Activated CD4-positive, alpha-beta T cell treated with anti-CD3 and anti-CD28 coated beads, Interleukin-2, amount 10 ng/mL, durations not matched to agents 24 days and 14 days (primary cell): Measurements from ENCODE around the gene CLASRP. TPM values are rescaled to one million over a fixed set of nuclear protein-coding genes. Genes with fewer than 3 reads are reported as not detected.

ENCODE experiments used
- DNase-seq: peaks from one replicate; pipeline ENCODE4 v3.0.0; 2022
- H3K27ac Mint-ChIP-seq: one replicate; pipeline ENCODE4 v1.8.0; 2022; ENCODE audit warnings: mild to moderate bottlenecking, mixed read lengths
- H3K27me3 Mint-ChIP-seq: one replicate; pipeline ENCODE4 v1.8.0; 2022; ENCODE audit warnings: mixed read lengths
- H3K36me3 Mint-ChIP-seq: one replicate; pipeline ENCODE4 v1.8.0; 2022; ENCODE audit warnings: low read depth, mild to moderate bottlenecking, mixed read lengths
- H3K4me1 Mint-ChIP-seq: one replicate; pipeline ENCODE4 v1.8.0; 2021; ENCODE audit warnings: mixed read lengths
- H3K4me3 Mint-ChIP-seq: one replicate; pipeline ENCODE4 v1.8.0; 2022; ENCODE audit warnings: mild to moderate bottlenecking, moderate library complexity, mixed read lengths
- H3K9me3 Mint-ChIP-seq: one replicate; pipeline ENCODE4 v1.8.0; 2021; ENCODE audit warnings: mixed read lengths
- intact Hi-C: fragments of 100-400 bp; cut with micrococcal nuclease; formaldehyde crosslinking; loops from one replicate; pipeline ENCODE4 v1.15.1; 2023
- total RNA-seq: library from RNA; stranded (reverse); gene quantifications from 2 replicates; pipeline ENCODE4 v1.2.3, GENCODE V29; 2022

The CLASRP gene
- total RNA-seq, 1 donor from 2014 or later = 111 TPM

DNA sequence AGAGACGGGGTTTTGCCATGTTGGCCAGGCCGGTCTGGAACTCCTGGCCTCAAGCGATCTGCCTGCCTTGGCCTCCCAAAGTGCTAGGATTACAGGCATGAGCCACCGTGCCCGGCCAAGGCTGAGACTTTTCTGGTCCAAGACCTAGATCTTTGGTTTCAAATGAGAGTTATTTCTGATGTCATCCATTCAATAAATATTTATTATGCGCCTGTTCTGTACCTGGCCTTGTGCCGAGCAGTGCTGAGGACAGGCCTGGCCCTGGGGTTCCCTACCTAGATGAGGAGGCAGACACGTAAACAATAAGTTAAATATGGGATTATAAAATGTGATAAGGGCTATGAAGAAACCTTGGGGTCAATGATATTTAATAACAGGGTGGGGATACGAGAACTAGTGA, 33.1 kb upstream of the CLASRP start:
- Mint-ChIP-seq H3K27ac (no peak overlapping the region), H3K4me1 (peaks cover 14% of the 10 kb centered on the region), H3K4me3 (no peak overlapping the region), H3K36me3 (peaks cover 53% of the 10 kb centered on the region), H3K9me3 (no peaks in the 10 kb centered on the region), H3K27me3 (no peaks in the 10 kb centered on the region)
- DNase-seq = no peak
- intact Hi-C loops = no loop called here

DNA sequence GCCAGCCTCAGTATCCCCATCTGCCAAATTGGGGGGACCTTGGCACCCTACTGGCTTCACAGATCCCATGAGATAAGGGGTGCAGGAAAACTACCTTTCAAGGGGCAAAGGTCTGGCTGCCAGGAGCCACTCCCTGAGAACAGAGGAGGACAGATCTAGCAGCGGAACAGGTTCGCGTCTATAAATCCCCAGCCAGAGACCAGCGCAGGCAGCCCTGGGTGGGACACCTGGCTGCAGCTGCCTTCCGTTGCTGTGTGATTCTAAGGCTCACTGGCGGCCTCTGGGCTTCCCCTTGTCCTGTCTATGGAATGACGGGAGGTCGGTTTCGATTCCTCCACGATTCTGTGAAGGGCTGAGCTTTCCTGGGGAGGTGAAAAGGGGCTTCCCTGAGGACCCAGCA, 30.3 kb upstream of the CLASRP start:
- Mint-ChIP-seq H3K4me3 (no peak overlapping the region), H3K4me1 (peaks cover 6% of the 10 kb centered on the region), H3K36me3 (peaks cover 50% of the 10 kb centered on the region), H3K27ac (no peak overlapping the region), H3K27me3 (no peaks in the 10 kb centered on the region), H3K9me3 (no peaks in the 10 kb centered on the region)
- no peak for DNase-seq
- intact Hi-C loops = no loop called here

DNA sequence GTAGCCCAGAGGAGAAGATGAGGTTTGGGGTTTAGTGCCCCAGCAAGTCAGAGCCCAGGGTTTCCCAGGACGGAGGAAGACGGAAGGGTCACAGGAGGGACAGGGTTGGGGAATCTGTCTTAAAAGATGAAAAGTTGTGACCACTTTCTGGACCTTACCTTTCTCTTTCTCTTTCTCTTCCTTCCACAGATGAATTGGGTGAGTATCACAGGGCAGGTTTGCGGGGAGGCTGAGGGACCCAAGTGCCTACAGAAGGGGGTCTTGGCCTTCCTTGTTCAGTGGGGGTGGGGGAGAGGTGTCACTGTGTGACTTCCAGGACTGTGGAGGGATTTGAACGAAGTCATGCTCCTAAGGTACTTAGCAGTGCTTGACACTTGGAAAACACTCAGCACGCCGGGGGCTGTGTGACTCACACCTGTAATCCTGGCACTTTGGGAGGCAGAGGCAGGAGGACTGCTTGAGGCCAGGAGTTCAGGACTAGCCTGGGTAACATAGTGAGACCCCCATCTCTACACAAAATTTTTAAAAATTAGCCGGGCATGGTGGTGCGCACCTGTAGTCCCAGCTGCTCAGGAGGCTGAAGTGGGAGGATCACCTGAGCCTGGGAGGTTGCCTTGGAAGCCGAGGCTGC, 29.1 kb upstream of the CLASRP start:
- peak overlapping the region; percentile 20 for H3K27ac Mint-ChIP-seq
- H3K36me3 Mint-ChIP-seq = peaks cover 56% of the 10 kb centered on the region
- no peak for DNase-seq
- intact Hi-C loops = no loop called here
- no peaks in the 10 kb centered on the region for H3K27me3 Mint-ChIP-seq
- H3K4me1 Mint-ChIP-seq = peaks cover 6% of the 10 kb centered on the region
- no peak overlapping the region for H3K4me3 Mint-ChIP-seq
- H3K9me3 Mint-ChIP-seq = no peaks in the 10 kb centered on the region

DNA sequence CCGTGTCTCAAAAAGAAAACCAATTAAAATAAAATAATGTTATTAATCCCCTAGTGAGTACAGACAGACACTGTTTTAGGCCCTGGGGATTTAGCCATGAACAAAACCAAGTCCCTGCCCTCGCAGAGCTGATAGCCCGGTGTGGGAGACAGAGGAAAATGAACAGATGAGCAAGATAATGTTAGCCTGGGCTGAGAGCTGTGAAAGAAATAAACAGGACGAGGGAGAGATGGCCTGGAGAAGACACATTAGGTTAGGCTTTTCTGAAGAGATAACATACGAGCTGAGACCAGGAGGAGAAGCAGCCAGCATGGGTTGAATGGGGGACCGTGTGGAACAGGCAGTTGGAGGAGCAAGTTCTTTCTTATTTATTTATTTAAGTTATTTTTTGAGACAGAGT, 28.5 kb upstream of the CLASRP start:
- H3K36me3 Mint-ChIP-seq = peaks cover 56% of the 10 kb centered on the region
- no peak overlapping the region for H3K27ac Mint-ChIP-seq
- H3K4me3 Mint-ChIP-seq = no peak overlapping the region
- no peaks in the 10 kb centered on the region for H3K9me3 Mint-ChIP-seq
- H3K27me3 Mint-ChIP-seq = no peaks in the 10 kb centered on the region
- H3K4me1 Mint-ChIP-seq = peaks cover 6% of the 10 kb centered on the region
- DNase-seq = no peak
- intact Hi-C loops = no loop called here

DNA sequence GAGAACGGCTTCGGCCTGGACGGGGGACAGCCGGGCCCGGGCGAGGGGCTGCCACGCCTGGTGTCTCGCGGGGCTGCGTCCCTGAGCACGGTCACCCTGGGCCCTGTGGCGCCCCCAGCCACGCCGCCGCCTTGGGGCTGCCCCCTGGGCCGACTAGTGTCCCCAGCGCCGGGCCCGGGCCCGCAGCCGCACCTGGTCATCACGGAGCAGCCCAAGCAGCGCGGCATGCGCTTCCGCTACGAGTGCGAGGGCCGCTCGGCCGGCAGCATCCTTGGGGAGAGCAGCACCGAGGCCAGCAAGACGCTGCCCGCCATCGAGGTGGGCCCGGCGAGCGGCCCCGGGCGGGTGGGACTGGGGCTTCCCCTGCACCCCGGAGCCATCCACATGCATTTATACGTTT, 26.9 kb upstream of the CLASRP start:
- peaks cover 51% of the 10 kb centered on the region for H3K36me3 Mint-ChIP-seq
- intact Hi-C loops = no loop called here

DNA sequence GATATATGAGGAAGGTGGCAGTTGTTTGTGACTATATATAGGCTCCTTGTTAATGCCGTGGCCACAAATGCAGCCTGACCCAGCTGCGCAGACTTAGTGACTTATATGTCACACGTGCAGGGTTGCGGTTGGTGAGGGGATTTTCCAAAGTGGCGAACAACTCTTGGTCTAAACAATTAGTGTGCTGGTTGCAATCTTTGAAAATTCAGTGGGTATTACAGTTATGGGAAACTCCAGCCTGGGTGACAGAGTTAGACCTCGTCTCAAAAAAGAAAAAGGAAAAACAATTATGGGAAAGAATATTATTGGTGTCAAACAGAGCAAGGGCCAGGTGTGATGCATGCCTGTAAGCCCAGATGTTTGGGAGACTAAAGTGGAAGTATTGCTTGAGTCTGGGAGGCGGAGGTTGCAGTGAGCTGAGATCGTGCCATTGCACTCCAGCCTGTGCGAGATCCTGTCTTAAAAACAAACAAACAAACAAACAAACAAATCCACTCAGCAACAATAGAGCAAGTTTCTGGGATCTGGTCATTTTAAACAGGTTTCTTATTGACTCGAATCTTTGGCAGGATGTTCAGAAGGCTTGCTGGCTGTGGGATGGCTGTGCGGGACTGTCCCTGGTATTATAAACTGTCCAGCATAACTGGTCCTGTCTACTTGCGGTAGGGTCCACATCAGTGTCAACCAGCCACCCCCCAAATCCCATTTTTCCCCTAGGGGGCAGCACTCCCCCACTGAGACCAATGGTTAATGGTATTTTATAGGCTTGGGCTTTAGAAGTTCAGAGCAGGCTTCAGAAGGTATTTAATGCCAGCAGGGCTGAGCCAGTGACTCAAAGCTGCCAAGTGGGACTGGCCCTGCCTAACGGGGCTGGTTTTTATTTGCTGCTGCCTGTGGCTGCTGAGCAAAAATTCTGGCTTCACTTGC, 22.2 kb upstream of the CLASRP start:
- Mint-ChIP-seq H3K4me3 (peak overlapping the region; percentile 35), H3K36me3 (peaks cover 49% of the 10 kb centered on the region), H3K27me3 (no peaks in the 10 kb centered on the region), H3K27ac (peak overlapping the region; percentile 83), H3K9me3 (no peaks in the 10 kb centered on the region), H3K4me1 (peaks cover 9% of the 10 kb centered on the region)
- intact Hi-C loops = no loop called here
- peak; percentile 89 for DNase-seq

More for the DNA sequence above, 26.9 kb upstream of the CLASRP start:
- Mint-ChIP-seq H3K27ac (no peak overlapping the region), H3K4me3 (no peak overlapping the region), H3K4me1 (peaks cover 12% of the 10 kb centered on the region), H3K9me3 (no peaks in the 10 kb centered on the region), H3K27me3 (no peaks in the 10 kb centered on the region)
- DNase-seq = no peak

DNA sequence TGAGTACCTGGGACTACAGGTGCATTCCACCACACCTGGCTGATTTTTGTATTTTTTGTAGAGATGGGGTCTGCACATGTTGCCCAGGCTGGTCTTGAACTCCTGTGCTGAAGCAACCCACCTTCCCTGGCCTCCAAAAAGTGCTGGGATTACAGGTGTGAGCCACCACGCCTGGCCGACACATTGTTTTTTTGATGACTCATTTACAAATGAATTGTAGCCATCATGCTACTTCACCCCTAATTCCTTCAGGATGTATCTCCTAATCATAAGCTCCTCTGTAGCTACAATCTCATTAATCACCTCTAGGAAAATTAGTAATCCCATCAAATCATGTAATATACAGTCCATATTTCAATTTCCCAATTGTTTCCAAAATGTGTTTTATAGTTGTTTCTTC, 19.7 kb upstream of the CLASRP start:
- H3K27me3 Mint-ChIP-seq = no peaks in the 10 kb centered on the region
- H3K27ac Mint-ChIP-seq = no peak overlapping the region
- no peaks in the 10 kb centered on the region for H3K9me3 Mint-ChIP-seq
- no peak overlapping the region for H3K4me3 Mint-ChIP-seq
- peaks cover 9% of the 10 kb centered on the region for H3K4me1 Mint-ChIP-seq
- no peak for DNase-seq
- intact Hi-C loops = no loop called here
- H3K36me3 Mint-ChIP-seq = peaks cover 39% of the 10 kb centered on the region

DNA sequence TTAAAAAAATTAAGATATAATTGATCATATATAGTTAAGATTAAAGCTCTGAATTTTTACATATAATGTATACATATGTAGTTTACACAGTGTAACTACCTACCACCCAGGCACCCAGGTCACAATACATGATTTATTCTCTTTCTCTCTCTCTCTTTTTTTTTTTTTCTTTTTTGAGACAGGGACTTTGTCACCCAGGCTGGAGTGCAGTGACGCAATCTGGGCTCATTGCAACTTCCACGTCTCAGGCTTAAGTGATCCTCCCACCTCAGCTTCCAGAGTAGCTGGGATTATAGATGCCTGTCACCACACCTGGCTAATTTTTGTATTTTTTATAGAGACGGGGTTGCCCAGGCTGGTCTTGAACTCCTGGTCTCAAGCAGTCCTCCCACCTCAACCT, 18.8 kb upstream of the CLASRP start:
- intact Hi-C loops = no loop called here
- Mint-ChIP-seq H3K36me3 (peaks cover 34% of the 10 kb centered on the region), H3K9me3 (no peaks in the 10 kb centered on the region), H3K27ac (no peak overlapping the region), H3K4me1 (peaks cover 9% of the 10 kb centered on the region), H3K27me3 (no peaks in the 10 kb centered on the region), H3K4me3 (no peak overlapping the region)
- no peak for DNase-seq

DNA sequence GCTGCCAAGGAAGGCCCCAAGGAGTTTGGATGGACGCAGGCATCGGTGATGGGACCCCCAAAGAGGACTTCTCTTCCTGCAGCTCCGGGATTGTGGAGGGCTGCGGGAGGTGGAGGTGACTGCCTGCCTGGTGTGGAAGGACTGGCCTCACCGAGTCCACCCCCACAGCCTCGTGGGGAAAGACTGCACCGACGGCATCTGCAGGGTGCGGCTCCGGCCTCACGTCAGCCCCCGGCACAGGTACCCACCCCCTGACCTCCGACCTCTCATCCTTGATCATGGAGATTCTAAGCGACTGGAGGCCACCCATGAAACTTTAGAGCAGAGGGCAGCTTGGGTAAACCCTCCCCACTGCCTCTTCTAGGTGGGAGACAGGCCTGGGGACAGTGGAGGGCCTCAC, 16.9 kb upstream of the CLASRP start:
- DNase-seq = no peak
- no peaks in the 10 kb centered on the region for H3K27me3 Mint-ChIP-seq
- H3K4me1 Mint-ChIP-seq = peaks cover 1% of the 10 kb centered on the region
- no peaks in the 10 kb centered on the region for H3K9me3 Mint-ChIP-seq
- H3K36me3 Mint-ChIP-seq = peaks cover 40% of the 10 kb centered on the region
- H3K4me3 Mint-ChIP-seq = no peak overlapping the region
- intact Hi-C loops = no loop called here
- H3K27ac Mint-ChIP-seq = no peak overlapping the region

DNA sequence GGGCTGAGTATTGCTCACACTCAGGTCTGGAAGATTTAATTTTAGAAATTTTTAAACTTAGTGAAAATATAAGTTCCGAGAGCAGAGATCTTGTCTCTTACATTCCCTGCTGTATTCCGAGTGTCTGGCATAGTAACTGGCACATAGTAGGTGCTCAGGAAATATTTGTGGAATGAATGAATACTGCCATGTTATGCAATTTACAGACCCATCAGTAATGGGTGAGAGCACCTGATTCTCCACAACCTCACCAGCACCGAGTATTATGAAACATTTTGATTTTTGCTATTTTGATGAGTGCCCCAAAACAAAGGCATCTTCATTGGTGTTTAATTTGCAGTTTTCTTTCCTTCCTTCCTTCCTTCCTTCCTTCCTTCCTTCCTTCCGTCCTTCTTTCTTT, 15.8 kb upstream of the CLASRP start:
- H3K4me3 Mint-ChIP-seq = no peak overlapping the region

DNA sequence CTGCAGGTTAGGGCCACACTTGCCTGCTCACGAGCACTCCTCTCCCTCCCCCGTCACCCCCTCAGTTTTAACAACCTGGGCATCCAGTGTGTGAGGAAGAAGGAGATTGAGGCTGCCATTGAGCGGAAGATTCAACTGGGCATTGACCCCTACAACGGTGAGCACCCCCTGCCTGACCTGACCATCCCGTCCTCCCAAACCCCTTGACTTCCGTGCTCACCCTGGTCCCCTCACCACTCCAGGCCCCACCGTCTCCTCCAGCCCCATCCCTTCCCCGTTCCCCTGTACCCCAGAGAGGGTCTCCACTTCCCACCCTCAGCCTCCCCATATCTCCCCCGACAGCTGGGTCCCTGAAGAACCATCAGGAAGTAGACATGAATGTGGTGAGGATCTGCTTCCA, 13.6 kb upstream of the CLASRP start:
- peaks cover 1% of the 10 kb centered on the region for H3K4me1 Mint-ChIP-seq
- H3K36me3 Mint-ChIP-seq = peaks cover 52% of the 10 kb centered on the region
- intact Hi-C loops = no loop called here
- no peak overlapping the region for H3K4me3 Mint-ChIP-seq
- no peak for DNase-seq
- no peaks in the 10 kb centered on the region for H3K9me3 Mint-ChIP-seq
- no peaks in the 10 kb centered on the region for H3K27me3 Mint-ChIP-seq
- H3K27ac Mint-ChIP-seq = no peak overlapping the region

More for the DNA sequence above, 15.8 kb upstream of the CLASRP start:
- Mint-ChIP-seq H3K4me1 (peaks cover 1% of the 10 kb centered on the region), H3K27ac (no peak overlapping the region), H3K27me3 (no peaks in the 10 kb centered on the region), H3K36me3 (peaks cover 47% of the 10 kb centered on the region), H3K9me3 (no peaks in the 10 kb centered on the region)
- intact Hi-C loops = no loop called here
- DNase-seq = no peak

DNA sequence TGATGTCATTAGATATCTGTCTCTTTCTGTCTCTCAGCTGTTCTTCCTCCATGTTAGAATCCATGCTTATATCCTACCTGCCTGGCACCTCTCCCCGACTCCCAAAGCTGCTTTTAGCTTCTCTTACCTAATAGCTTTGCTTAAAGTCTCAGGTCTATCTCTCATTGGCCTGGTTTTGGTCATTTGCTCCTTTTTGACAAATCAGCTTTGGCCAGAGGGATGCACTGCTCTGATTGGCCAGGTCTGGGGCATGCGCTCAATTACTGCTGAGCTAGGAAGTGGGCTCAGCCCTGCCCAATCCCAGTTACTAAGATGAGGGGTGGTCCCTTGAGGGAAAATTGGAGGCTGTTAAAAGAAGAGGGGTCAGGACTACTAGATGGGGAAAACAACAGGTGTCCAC, 11.5 kb upstream of the CLASRP start:
- H3K4me1 Mint-ChIP-seq = peaks cover 1% of the 10 kb centered on the region

DNA sequence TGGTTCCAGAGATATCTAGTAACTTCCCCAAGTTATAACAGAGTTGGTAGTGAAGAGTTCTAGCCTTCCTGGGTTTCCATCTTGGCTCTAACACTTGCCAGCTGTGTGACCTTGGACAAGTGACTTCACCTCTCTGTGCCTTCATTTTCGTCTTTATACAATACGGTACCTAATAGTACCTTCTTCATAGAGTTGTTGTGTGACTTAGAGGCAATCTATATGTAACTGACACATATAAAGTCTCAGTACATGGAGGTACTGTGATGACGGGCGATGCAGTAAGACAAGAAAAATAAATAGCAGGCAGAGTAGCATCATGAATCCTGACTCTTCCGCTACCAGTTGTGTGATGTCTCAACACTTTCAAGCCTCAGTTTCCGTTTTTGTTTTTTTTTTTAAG, 8.0 kb upstream of the CLASRP start:
- no peak for DNase-seq
- H3K9me3 Mint-ChIP-seq = no peaks in the 10 kb centered on the region
- no peaks in the 10 kb centered on the region for H3K27me3 Mint-ChIP-seq
- no peak overlapping the region for H3K4me3 Mint-ChIP-seq
- peaks cover 75% of the 10 kb centered on the region for H3K36me3 Mint-ChIP-seq
- intact Hi-C loops = no loop called here
- H3K27ac Mint-ChIP-seq = no peak overlapping the region
- H3K4me1 Mint-ChIP-seq = peaks cover 1% of the 10 kb centered on the region

More for the DNA sequence above, 11.5 kb upstream of the CLASRP start:
- Mint-ChIP-seq H3K27ac (no peak overlapping the region), H3K4me3 (no peak overlapping the region), H3K36me3 (peaks cover 61% of the 10 kb centered on the region), H3K9me3 (no peaks in the 10 kb centered on the region), H3K27me3 (no peaks in the 10 kb centered on the region)
- DNase-seq = no peak
- intact Hi-C loops = no loop called here

DNA sequence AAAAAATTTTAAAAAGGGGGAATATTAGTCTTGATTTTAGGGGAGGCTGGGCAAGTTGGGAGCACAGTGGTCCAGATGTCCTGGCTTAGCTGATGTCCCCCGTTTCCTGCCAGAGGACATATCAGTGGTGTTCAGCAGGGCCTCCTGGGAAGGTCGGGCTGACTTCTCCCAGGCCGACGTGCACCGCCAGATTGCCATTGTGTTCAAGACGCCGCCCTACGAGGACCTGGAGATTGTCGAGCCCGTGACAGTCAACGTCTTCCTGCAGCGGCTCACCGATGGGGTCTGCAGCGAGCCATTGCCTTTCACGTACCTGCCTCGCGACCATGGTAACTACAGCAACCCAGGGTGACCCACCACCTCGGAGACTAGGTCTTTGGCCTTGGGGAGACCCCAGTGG, 6.4 kb upstream of the CLASRP start:
- Mint-ChIP-seq H3K27ac (no peak overlapping the region), H3K9me3 (no peaks in the 10 kb centered on the region), H3K36me3 (peaks cover 73% of the 10 kb centered on the region), H3K4me1 (no peaks in the 10 kb centered on the region), H3K4me3 (no peak overlapping the region), H3K27me3 (no peaks in the 10 kb centered on the region)
- intact Hi-C loops = no loop called here
- no peak for DNase-seq
